IMR-90 (cell line): Measurements from ENCODE around the gene DAGLA.

Experiments
- CEBPB ChIP-seq: IDR thresholded peaks from 2 replicates; pipeline ENCODE4 v1.6.1; 2012; ENCODE audit warnings: low read depth, low read length, improper control_type of control experiment
- POLR2A ChIP-seq: IDR thresholded peaks from 2 replicates; pipeline ENCODE4 v1.6.1; 2012; ENCODE audit warnings: mild to moderate bottlenecking, low read depth, low read length
- SMC3 ChIP-seq: fragments of 150-350 bp; IDR thresholded peaks from 2 replicates; pipeline ENCODE4 v1.6.1; 2016; ENCODE audit warnings: low read depth, mild to moderate bottlenecking, antibody characterized with exemption, low read length, moderate library complexity
- TF ChIP-seq, protein P1 (sequence below): conservative IDR thresholded peaks from 2 replicates; pipeline ENCODE4 v1.5.1; 2012; ENCODE audit warnings: mild to moderate bottlenecking, low read depth, low read length, improper control_type of control experiment
- TF ChIP-seq, protein P2 (sequence below): fragments of 150-350 bp; IDR thresholded peaks from 2 replicates; pipeline ENCODE4 v1.6.1; 2016; ENCODE audit warnings: low read depth, mild to moderate bottlenecking, low read length, moderate library complexity, borderline replicate concordance

DNA sequence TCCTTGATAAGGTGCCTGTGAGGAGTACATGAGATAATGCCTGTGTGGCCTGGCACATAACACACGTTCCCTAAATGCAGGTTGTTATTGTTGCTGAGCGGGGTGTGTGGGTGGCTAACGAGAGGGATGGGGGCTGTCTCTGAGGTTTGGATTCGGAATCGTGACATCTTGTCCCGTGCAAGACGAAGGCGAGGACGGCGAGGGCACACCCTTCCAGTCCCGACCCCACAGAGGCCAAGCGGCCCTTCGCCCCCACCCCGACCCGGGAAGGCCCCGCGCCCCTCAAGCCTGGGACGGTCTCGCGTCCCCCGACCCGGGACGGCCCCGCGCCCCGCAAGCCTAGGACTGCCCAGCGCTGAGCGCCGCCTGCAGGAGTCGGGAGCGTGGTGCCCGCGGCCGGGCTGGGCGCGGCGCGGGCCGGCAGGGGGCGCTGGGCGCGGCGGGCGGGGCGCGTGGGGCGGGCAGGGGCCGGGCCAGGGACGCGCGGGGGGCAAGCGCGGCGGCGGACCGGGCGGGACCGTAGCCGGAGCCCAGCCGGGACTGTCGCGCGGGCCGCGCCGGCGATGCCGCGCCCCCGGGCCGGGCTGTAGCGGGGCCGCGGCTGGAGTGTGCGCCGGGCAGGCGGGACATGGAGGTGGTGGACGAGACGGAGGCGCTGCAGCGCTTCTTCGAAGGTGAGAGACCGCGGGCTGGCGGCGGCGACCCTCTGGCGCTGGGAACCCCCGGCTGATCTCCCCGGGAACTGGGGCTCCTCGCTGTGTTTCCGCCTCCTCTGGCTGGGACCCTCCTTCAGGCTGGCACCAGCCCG, 72.1 kb downstream of the DAGLA start, which contains the start of gene MYRF:
- TF ChIP-seq POLR2A (no peak), SMC3 (peak; percentile 27), CEBPB (no peak)
- TF ChIP-seq, protein P1, sequence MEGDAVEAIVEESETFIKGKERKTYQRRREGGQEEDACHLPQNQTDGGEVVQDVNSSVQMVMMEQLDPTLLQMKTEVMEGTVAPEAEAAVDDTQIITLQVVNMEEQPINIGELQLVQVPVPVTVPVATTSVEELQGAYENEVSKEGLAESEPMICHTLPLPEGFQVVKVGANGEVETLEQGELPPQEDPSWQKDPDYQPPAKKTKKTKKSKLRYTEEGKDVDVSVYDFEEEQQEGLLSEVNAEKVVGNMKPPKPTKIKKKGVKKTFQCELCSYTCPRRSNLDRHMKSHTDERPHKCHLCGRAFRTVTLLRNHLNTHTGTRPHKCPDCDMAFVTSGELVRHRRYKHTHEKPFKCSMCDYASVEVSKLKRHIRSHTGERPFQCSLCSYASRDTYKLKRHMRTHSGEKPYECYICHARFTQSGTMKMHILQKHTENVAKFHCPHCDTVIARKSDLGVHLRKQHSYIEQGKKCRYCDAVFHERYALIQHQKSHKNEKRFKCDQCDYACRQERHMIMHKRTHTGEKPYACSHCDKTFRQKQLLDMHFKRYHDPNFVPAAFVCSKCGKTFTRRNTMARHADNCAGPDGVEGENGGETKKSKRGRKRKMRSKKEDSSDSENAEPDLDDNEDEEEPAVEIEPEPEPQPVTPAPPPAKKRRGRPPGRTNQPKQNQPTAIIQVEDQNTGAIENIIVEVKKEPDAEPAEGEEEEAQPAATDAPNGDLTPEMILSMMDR = peak; percentile 82
- TF ChIP-seq, protein P2, sequence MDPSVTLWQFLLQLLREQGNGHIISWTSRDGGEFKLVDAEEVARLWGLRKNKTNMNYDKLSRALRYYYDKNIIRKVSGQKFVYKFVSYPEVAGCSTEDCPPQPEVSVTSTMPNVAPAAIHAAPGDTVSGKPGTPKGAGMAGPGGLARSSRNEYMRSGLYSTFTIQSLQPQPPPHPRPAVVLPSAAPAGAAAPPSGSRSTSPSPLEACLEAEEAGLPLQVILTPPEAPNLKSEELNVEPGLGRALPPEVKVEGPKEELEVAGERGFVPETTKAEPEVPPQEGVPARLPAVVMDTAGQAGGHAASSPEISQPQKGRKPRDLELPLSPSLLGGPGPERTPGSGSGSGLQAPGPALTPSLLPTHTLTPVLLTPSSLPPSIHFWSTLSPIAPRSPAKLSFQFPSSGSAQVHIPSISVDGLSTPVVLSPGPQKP = no peak
